ENCODE measurements around the gene C2orf76. TPM values are rescaled to one million over a fixed set of nuclear protein-coding genes. Genes with fewer than 3 reads are reported as not detected.

Gene C2orf76
- total and polyA plus RNA-seq, 7 donors, result 11.1 to 26.4 (median 17.6) TPM

DNA sequence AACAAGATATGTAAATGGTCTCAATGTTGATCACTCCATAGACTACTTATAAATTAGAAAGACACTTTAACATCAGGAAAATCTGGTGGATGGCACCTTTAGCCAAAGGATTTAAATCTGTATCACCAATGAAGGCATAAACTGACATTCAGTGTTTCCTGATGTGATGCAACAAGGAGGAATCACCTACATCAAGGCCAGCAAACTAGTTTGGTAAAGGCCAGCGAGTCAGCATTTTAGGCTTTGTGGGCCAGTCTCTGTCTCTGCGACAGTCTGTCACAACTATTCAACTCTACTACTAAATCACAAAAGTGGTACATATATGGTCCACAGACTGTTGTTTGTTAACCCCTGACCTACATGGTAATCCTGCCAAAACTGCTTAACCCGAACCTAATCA, 33.3 kb downstream of the C2orf76 start:
- 71 to 82% methylated on average over 3 of the region's 3 CpGs for WGBS, 2 donors

GRCh38 chr2:119332953-119333352, 33.7 kb downstream of the C2orf76 start:
- DNase-seq, result no peak

More for the DNA sequence above, 33.3 kb downstream of the C2orf76 start:
- Histone ChIP-seq H3K36me3 (peaks cover 0 to 13% (median 0%) of the 10 kb centered on the region in 4 donors), H3K4me3 (no peak overlapping the region), H3K27ac (no peak overlapping the region), H3K9me3 (no peaks in the 10 kb centered on the region), H3K27me3 (no peaks in the 10 kb centered on the region), H3K4me1 (no peaks in the 10 kb centered on the region)
- no peak for DNase-seq
- intact Hi-C loops (cut with DNase I), result no loop called here
- no peak for TF ChIP-seq EP300 (IDR thresholded peaks at IDR 0.05)
- TF ChIP-seq POLR2AphosphoS5 (IDR thresholded peaks at IDR 0.05), result no peak
- TF ChIP-seq POLR2A (IDR thresholded peaks at IDR 0.05), result no peak
- TF ChIP-seq, protein P1, sequence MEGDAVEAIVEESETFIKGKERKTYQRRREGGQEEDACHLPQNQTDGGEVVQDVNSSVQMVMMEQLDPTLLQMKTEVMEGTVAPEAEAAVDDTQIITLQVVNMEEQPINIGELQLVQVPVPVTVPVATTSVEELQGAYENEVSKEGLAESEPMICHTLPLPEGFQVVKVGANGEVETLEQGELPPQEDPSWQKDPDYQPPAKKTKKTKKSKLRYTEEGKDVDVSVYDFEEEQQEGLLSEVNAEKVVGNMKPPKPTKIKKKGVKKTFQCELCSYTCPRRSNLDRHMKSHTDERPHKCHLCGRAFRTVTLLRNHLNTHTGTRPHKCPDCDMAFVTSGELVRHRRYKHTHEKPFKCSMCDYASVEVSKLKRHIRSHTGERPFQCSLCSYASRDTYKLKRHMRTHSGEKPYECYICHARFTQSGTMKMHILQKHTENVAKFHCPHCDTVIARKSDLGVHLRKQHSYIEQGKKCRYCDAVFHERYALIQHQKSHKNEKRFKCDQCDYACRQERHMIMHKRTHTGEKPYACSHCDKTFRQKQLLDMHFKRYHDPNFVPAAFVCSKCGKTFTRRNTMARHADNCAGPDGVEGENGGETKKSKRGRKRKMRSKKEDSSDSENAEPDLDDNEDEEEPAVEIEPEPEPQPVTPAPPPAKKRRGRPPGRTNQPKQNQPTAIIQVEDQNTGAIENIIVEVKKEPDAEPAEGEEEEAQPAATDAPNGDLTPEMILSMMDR (IDR thresholded peaks at IDR 0.05), result no peak

DNA sequence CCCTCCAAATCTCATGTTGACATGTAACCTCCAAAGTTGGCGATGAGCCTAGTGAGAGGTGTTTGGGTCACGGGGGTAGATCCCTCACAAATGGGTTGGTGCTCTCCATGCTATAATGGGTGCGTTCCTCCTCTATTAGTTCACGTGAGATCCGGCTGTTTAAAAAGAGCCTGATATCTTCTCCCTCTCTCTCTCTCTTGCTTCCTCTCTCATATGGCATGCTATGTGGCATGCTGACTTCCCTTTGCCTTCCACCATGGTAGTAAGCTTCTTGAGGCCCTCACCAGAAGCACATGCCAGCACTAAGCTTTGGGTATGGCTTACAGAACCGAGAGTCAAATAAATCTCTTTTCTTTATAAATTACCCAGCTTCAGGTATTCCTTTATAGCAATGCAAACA, 39.2 kb downstream of the C2orf76 start:
- Histone ChIP-seq H3K27me3 (no peaks in the 10 kb centered on the region), H3K36me3 (no peaks in the 10 kb centered on the region), H3K9me3 (no peaks in the 10 kb centered on the region), H3K4me1 (no peaks in the 10 kb centered on the region), H3K27ac (no peak overlapping the region), H3K4me3 (no peak overlapping the region)
- no peak for DNase-seq
- WGBS, 2 donors, result 95% methylated on average over 6 of the region's 6 CpGs
- intact Hi-C loops (cut with DNase I), result no loop called here
- no peak for TF ChIP-seq EP300 (IDR thresholded peaks at IDR 0.05)
- TF ChIP-seq POLR2AphosphoS5 (IDR thresholded peaks at IDR 0.05), result no peak
- no peak for TF ChIP-seq POLR2A (IDR thresholded peaks at IDR 0.05)
- TF ChIP-seq, protein P1 (IDR thresholded peaks at IDR 0.05), result no peak

More at GRCh38 chr2:119332953-119333352, 33.7 kb downstream of the C2orf76 start:
- no peaks in the 10 kb centered on the region for H3K9me3 ChIP-seq
- H3K4me1 ChIP-seq, result no peaks in the 10 kb centered on the region
- intact Hi-C loops (cut with DNase I), result no loop called here
- no peak overlapping the region for H3K4me3 ChIP-seq
- no peak overlapping the region for H3K27ac ChIP-seq
- no peak for TF ChIP-seq POLR2AphosphoS5 (IDR thresholded peaks at IDR 0.05)
- TF ChIP-seq POLR2A (IDR thresholded peaks at IDR 0.05), result no peak
- peaks cover 0 to 10% (median 0%) of the 10 kb centered on the region in 4 donors for H3K36me3 ChIP-seq
- WGBS, 2 donors, result 43 to 73% methylated on average over 6 of the region's 6 CpGs
- no peaks in the 10 kb centered on the region for H3K27me3 ChIP-seq

DNA sequence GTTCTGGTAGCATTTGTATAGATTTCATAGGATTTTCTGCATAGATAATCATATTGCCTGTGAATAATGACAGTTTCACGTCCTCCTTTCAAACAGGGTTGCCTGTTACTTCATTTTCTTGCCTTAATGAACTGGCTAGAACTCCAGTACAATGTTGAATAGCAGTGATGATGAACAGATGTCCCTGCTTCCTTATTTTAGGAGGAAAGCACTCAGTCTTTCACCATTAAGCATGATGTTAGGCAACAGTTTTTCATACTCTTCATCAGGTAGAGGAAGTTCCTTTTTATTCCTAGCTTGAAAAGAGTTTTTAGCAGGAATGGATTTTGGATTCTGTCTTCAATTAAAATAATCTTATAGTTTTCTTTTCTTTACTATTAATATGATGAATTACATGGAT, 39.7 kb downstream of the C2orf76 start:
- Histone ChIP-seq H3K4me1 (no peaks in the 10 kb centered on the region), H3K9me3 (no peaks in the 10 kb centered on the region), H3K36me3 (no peaks in the 10 kb centered on the region), H3K4me3 (no peak overlapping the region), H3K27ac (no peak overlapping the region), H3K27me3 (no peaks in the 10 kb centered on the region)
- TF ChIP-seq, protein P1 (IDR thresholded peaks at IDR 0.05), result no peak
- no peak for TF ChIP-seq POLR2A (IDR thresholded peaks at IDR 0.05)
- peak in 1 of 4 donors; percentile 13 for TF ChIP-seq POLR2AphosphoS5 (IDR thresholded peaks at IDR 0.05)
- no peak for TF ChIP-seq EP300 (IDR thresholded peaks at IDR 0.05)
- 76 to 88% methylated on average over 1 of the region's 1 CpG for WGBS, 2 donors
- no peak for DNase-seq
- intact Hi-C loops (cut with DNase I), result no loop called here

DNA sequence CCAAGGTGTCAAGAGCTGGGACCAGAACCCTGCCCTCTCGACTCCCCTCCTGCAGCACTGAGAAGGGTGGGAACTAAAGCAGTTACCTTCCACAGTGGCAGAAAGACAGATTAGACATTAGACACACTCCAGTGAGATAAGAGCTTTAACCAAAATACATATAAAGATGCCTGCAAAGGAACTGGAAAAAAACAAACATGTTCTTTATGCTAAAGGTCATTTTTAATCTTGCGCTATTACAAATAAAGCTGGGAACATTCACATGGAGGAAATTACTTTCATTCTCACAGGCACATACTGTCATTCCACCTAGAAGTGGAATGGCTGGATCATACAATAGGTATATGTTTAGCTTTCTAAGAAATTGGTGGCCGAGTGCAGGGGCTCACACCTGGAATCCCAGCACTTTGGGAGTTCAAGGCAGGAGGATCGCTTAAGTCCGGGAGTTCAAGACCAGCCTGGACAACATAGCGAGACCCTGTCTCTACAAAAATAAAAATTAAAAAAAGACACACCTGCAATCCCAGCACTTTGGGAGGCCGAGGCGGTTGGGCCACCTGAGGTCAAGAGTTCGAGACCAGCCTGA, 41.9 kb downstream of the C2orf76 start:
- H3K27me3 ChIP-seq, result no peaks in the 10 kb centered on the region
- H3K4me1 ChIP-seq, result no peaks in the 10 kb centered on the region
- no peak for TF ChIP-seq POLR2AphosphoS5 (IDR thresholded peaks at IDR 0.05)
- no peak for TF ChIP-seq POLR2A (IDR thresholded peaks at IDR 0.05)
- TF ChIP-seq, protein P1 (IDR thresholded peaks at IDR 0.05), result no peak
- no peak for TF ChIP-seq EP300 (IDR thresholded peaks at IDR 0.05)
- intact Hi-C loops (cut with DNase I), result no loop called here
- WGBS, 2 donors, result 30 to 73% methylated on average over 9 of the region's 9 CpGs
- no peak overlapping the region for H3K4me3 ChIP-seq
- no peak for DNase-seq
- no peaks in the 10 kb centered on the region for H3K36me3 ChIP-seq
- H3K27ac ChIP-seq, result no peak overlapping the region
- no peaks in the 10 kb centered on the region for H3K9me3 ChIP-seq
